ENCODE results near the gene LRRTM4. TPM values are rescaled to one million over a fixed set of nuclear protein-coding genes. Genes with fewer than 3 reads are reported as not detected.

Gene LRRTM4
- total and polyA plus RNA-seq, 2 experiments from 2014 or later, result 0.44 to 6.5 TPM

GRCh38 chr2:76940559-76940958, 581.6 kb downstream of the LRRTM4 start:
- Histone ChIP-seq H4K20me1 (ENCODE audit: insufficient read depth, poor library complexity, severe bottlenecking) (no peaks in the 10 kb centered on the region), H3K4me2 (no peak overlapping the region), H2AFZ (no peak overlapping the region), H3K4me1 (ENCODE audit: insufficient read depth) (no peaks in the 10 kb centered on the region), H3K79me2 (no peaks in the 10 kb centered on the region), H3K27ac (no peak overlapping the region), H3K36me3 (replicated peaks; ENCODE audit: insufficient read depth, low read depth) (no peaks in the 10 kb centered on the region), H3K4me3 (no peak overlapping the region), H3K9me2 (replicated peaks; ENCODE audit: insufficient read depth) (no peaks in the 10 kb centered on the region), H3K9me3 (ENCODE audit: low read depth) (no peaks in the 10 kb centered on the region), H3K27me3 (no peaks in the 10 kb centered on the region)
- no peak for TF ChIP-seq EZH2 (IDR thresholded peaks at IDR 0.05; ENCODE audit: borderline replicate concordance)
- TF ChIP-seq CTCF (IDR thresholded peaks at IDR 0.05; ENCODE audit: poor library complexity), result no peak
- no peak for TF ChIP-seq EZH2phosphoT487 (IDR thresholded peaks at IDR 0.05; ENCODE audit: low read depth, severe bottlenecking, unreplicated experiment)
- DNase-seq (ENCODE audit: low spot score), result no peak
- WGBS (ENCODE audit: low lambda C conversion rate, missing lambda C conversion rate), result 93% methylated on average over 3 of the region's 3 CpGs

GRCh38 chr2:76938153-76938552, 584.0 kb downstream of the LRRTM4 start:
- no peak for TF ChIP-seq CTCF (IDR thresholded peaks at IDR 0.05; ENCODE audit: poor library complexity)
- no peak for TF ChIP-seq EZH2phosphoT487 (IDR thresholded peaks at IDR 0.05; ENCODE audit: low read depth, severe bottlenecking, unreplicated experiment)
- TF ChIP-seq EZH2 (IDR thresholded peaks at IDR 0.05; ENCODE audit: borderline replicate concordance), result no peak
- no peaks in the 10 kb centered on the region for H3K4me1 ChIP-seq (ENCODE audit: insufficient read depth)

GRCh38 chr2:76932550-76932949, 589.6 kb downstream of the LRRTM4 start:
- Histone ChIP-seq H3K4me1 (ENCODE audit: insufficient read depth) (no peaks in the 10 kb centered on the region), H3K9me3 (ENCODE audit: low read depth) (no peaks in the 10 kb centered on the region), H4K20me1 (ENCODE audit: insufficient read depth, poor library complexity, severe bottlenecking) (no peaks in the 10 kb centered on the region), H3K36me3 (replicated peaks; ENCODE audit: insufficient read depth, low read depth) (no peaks in the 10 kb centered on the region), H2AFZ (no peak overlapping the region), H3K79me2 (no peaks in the 10 kb centered on the region), H3K4me2 (no peak overlapping the region), H3K27ac (no peak overlapping the region), H3K27me3 (no peaks in the 10 kb centered on the region), H3K9me2 (replicated peaks; ENCODE audit: insufficient read depth) (no peaks in the 10 kb centered on the region), H3K4me3 (no peak overlapping the region)
- TF ChIP-seq EZH2 (IDR thresholded peaks at IDR 0.05; ENCODE audit: borderline replicate concordance) (no peak), CTCF (IDR thresholded peaks at IDR 0.05; ENCODE audit: poor library complexity) (no peak), EZH2phosphoT487 (IDR thresholded peaks at IDR 0.05; ENCODE audit: low read depth, severe bottlenecking, unreplicated experiment) (no peak)
- WGBS (ENCODE audit: low lambda C conversion rate, missing lambda C conversion rate), result 83% methylated on average over 2 of the region's 2 CpGs
- DNase-seq (ENCODE audit: low spot score), result no peak

More at GRCh38 chr2:76938153-76938552, 584.0 kb downstream of the LRRTM4 start:
- Histone ChIP-seq H2AFZ (no peak overlapping the region), H3K36me3 (replicated peaks; ENCODE audit: insufficient read depth, low read depth) (no peaks in the 10 kb centered on the region), H3K9me3 (ENCODE audit: low read depth) (no peaks in the 10 kb centered on the region), H3K27ac (no peak overlapping the region), H3K4me2 (no peak overlapping the region), H3K4me3 (no peak overlapping the region), H3K79me2 (no peaks in the 10 kb centered on the region), H3K9me2 (replicated peaks; ENCODE audit: insufficient read depth) (no peaks in the 10 kb centered on the region), H4K20me1 (ENCODE audit: insufficient read depth, poor library complexity, severe bottlenecking) (no peaks in the 10 kb centered on the region), H3K27me3 (no peaks in the 10 kb centered on the region)
- DNase-seq (ENCODE audit: low spot score), result no peak

All from hepatocyte (in vitro differentiated cells).